PC-9 (cell line): ENCODE data around the gene NHS. TPM values are rescaled to one million over a fixed set of nuclear protein-coding genes. Genes with fewer than 3 reads are reported as not detected.
"Not testable (repeated sequence)": the region's sequence is repeated elsewhere in the genome, so short reads cannot be mapped to it uniquely, and the experiment has no call there.

ENCODE experiments used
- BruUV-seq: library from RNA; stranded (reverse); fragments of 400-500 nt; replicated peaks from 2 replicates; lab custom pipeline; 2021; lab: Mats Ljungman, UMichigan
- CTCF ChIA-PET: fragments of 300-600 bp; sonication (Branson Sonifier 250); formaldehyde crosslinking; loops from one replicate; lab custom pipeline; 2022; ENCODE audit warnings: antibody characterized with exemption; lab: Charles Lee
- POLR2A ChIA-PET: fragments of 300-600 bp; sonication (Branson Sonifier 250); formaldehyde crosslinking; loops from one replicate; lab custom pipeline; 2022; ENCODE audit warnings: antibody characterized with exemption; ENCODE audit not compliant: unreplicated experiment; lab: Charles Lee
- DNase-seq, 2 experiments: peaks; one replicate each; pipeline versions ENCODE4 v3.0.0 to v3.0.0-alpha.2; 2015 to 2022; ENCODE audit warnings: mixed read lengths in 1 of 2
- H2AFZ ChIP-seq: fragments of 200-600 bp; sonication (generic); 2 replicates; pipeline ENCODE4 v1.8.1; 2017; ENCODE audit warnings: antibody characterized with exemption
- H3F3A ChIP-seq: fragments of 200-600 bp; sonication (generic); 2 replicates; pipeline ENCODE4 v1.8.1; 2017; ENCODE audit warnings: antibody characterized with exemption, mild to moderate bottlenecking, low read depth; ENCODE audit not compliant: insufficient read depth
- H3K27ac ChIP-seq: fragments of 200-600 bp; sonication (generic); 2 replicates; pipeline ENCODE4 v1.6.1; 2016; ENCODE audit warnings: mixed run types
- H3K27me3 ChIP-seq: fragments of 200-600 bp; sonication (generic); 2 replicates; pipeline ENCODE4 v1.6.1; 2016; ENCODE audit warnings: low read depth, mixed run types; ENCODE audit not compliant: insufficient read depth
- H3K36me3 ChIP-seq: fragments of 200-600 bp; sonication (generic); 2 replicates; pipeline ENCODE4 v1.6.1; 2016; ENCODE audit warnings: low read depth, mixed run types
- H3K4me1 ChIP-seq: fragments of 200-600 bp; sonication (generic); replicated peaks from 2 replicates; pipeline ENCODE4 v1.6.1; 2016; ENCODE audit warnings: mixed run types; ENCODE audit not compliant: insufficient read depth
- H3K4me2 ChIP-seq: fragments of 200-600 bp; sonication (generic); 2 replicates; pipeline ENCODE4 v1.6.1; 2017; ENCODE audit warnings: mixed run types
- H3K4me3 ChIP-seq: fragments of 200-600 bp; sonication (generic); 2 replicates; pipeline ENCODE4 v1.6.1; 2016; ENCODE audit warnings: mixed run types
- H3K79me2 ChIP-seq: fragments of 200-600 bp; sonication (generic); 2 replicates; pipeline ENCODE4 v1.6.1; 2017; ENCODE audit warnings: low read depth, mixed run types
- H3K9me2 ChIP-seq: fragments of 200-600 bp; sonication (generic); 2 replicates; pipeline ENCODE4 v1.8.1; 2017; ENCODE audit warnings: mild to moderate bottlenecking; ENCODE audit not compliant: insufficient read depth
- H3K9me3 ChIP-seq: fragments of 200-600 bp; sonication (generic); 2 replicates; pipeline ENCODE4 v1.8.1; 2016; ENCODE audit warnings: low read depth; ENCODE audit not compliant: insufficient read depth
- H4K20me1 ChIP-seq: fragments of 200-600 bp; sonication (generic); 2 replicates; pipeline ENCODE4 v1.8.1; 2017; ENCODE audit not compliant: insufficient read depth
- CTCF ChIP-seq: fragments of 200-600 bp; sonication (generic); conservative IDR thresholded peaks from 2 replicates; pipeline ENCODE4 v1.6.1; 2017; ENCODE audit warnings: mixed run types, antibody characterized with exemption, mild to moderate bottlenecking, moderate library complexity
- EZH2 ChIP-seq: fragments of 200-600 bp; sonication (generic); IDR thresholded peaks from 2 replicates; pipeline ENCODE4 v1.8.0; 2017; ENCODE audit warnings: antibody characterized with exemption, low read depth
- intact Hi-C: fragments of 100-400 bp; cut with micrococcal nuclease; formaldehyde crosslinking; loops from one replicate; pipeline ENCODE4 v1.10.0; 2022; ENCODE audit not compliant: unreplicated experiment
- total RNA-seq: library from RNA; stranded (reverse); gene quantifications from 2 replicates; pipeline ENCODE4 v1.2.3, GENCODE V29; 2021

The NHS gene
- total RNA-seq, 1 experiment from 2014 or later, result 6.7 TPM

- Histone ChIP-seq H3K27ac (no peak overlapping the region), H3K9me2 (no peaks in the 10 kb centered on the region), H4K20me1 (no peaks in the 10 kb centered on the region), H3K27me3 (no peaks in the 10 kb centered on the region), H3K79me2 (peaks cover 6% of the 10 kb centered on the region), H3K4me3 (no peak overlapping the region), H3K9me3 (no peaks in the 10 kb centered on the region), H3F3A (no peaks in the 10 kb centered on the region), H2AFZ (no peak overlapping the region), H3K4me2 (no peak overlapping the region), H3K4me1 (peaks cover 15% of the 10 kb centered on the region), H3K36me3 (no peaks in the 10 kb centered on the region)
- intact Hi-C loops, result loop anchor here (10.0 kb wide), 1 partner anchor 192 kb away; the partner anchor contains the start of gene NHS
- ChIA-PET CTCF (interaction anchor here (0.5 kb wide), 1 partner anchor 41 kb away, joined by 15 read pairs; no protein-coding TSS in a partner anchor), POLR2A (no interaction called here)
- no peak for DNase-seq
- no TSS peak for BruUV-seq
- TF ChIP-seq EZH2 (no peak), CTCF (no peak)
Measured at GRCh38 chrX:17566740-17567139, 191.7 kb downstream of the NHS start.

- no peaks in the 10 kb centered on the region for H4K20me1 ChIP-seq
- H3K9me2 ChIP-seq, result no peaks in the 10 kb centered on the region
- CTCF ChIA-PET, result interaction anchor here (0.5 kb wide), 1 partner anchor 41 kb away, joined by 15 read pairs; no protein-coding TSS in a partner anchor
- H3K9me3 ChIP-seq, result no peaks in the 10 kb centered on the region
- no TSS peak for BruUV-seq
- H3K4me2 ChIP-seq, result no peak overlapping the region
- TF ChIP-seq EZH2 (no peak), CTCF (no peak)
- no peak overlapping the region for H3K4me3 ChIP-seq
- no peaks in the 10 kb centered on the region for H3K36me3 ChIP-seq
- POLR2A ChIA-PET, result no interaction called here
- intact Hi-C loops, result loop anchor here (10.0 kb wide), 1 partner anchor 192 kb away; the partner anchor contains the start of gene NHS
- peaks cover 11% of the 10 kb centered on the region for H3K4me1 ChIP-seq
- no peak overlapping the region for H2AFZ ChIP-seq
- DNase-seq, result no peak
- H3K27me3 ChIP-seq, result no peaks in the 10 kb centered on the region
- peaks cover 2% of the 10 kb centered on the region for H3K79me2 ChIP-seq
- no peaks in the 10 kb centered on the region for H3F3A ChIP-seq
- H3K27ac ChIP-seq, result no peak overlapping the region
Measured at GRCh38 chrX:17567187-17567586, 192.2 kb downstream of the NHS start.

GRCh38 chrX:17567821-17568220, 192.8 kb downstream of the NHS start:
- no peak for TF ChIP-seq EZH2
- TF ChIP-seq CTCF, result no peak
- ChIA-PET CTCF (no interaction called here), POLR2A (no interaction called here)
- no peak for DNase-seq
- no TSS peak for BruUV-seq
- H4K20me1 ChIP-seq, result no peaks in the 10 kb centered on the region
- no peaks in the 10 kb centered on the region; the same call in 1 of the 2 replicates for H3K79me2 ChIP-seq
- no peaks in the 10 kb centered on the region for H3K36me3 ChIP-seq
- no peak overlapping the region for H2AFZ ChIP-seq
- no peak overlapping the region for H3K4me2 ChIP-seq
- no peak overlapping the region for H3K4me3 ChIP-seq
- H3K27me3 ChIP-seq, result no peaks in the 10 kb centered on the region
- H3K4me1 ChIP-seq, result peaks cover 5% of the 10 kb centered on the region
- no peaks in the 10 kb centered on the region for H3K9me2 ChIP-seq
- no peaks in the 10 kb centered on the region for H3F3A ChIP-seq
- H3K9me3 ChIP-seq, result no peaks in the 10 kb centered on the region
- intact Hi-C loops, result loop anchor here (10.0 kb wide), 1 partner anchor 193 kb away; the partner anchor contains the start of gene NHS
- no peak overlapping the region for H3K27ac ChIP-seq

- H3K4me3 ChIP-seq, H3F3A ChIP-seq, H3K36me3 ChIP-seq, POLR2A ChIA-PET, H3K79me2 ChIP-seq, H3K27me3 ChIP-seq, H3K9me2 ChIP-seq, CTCF ChIA-PET, H2AFZ ChIP-seq, H3K4me2 ChIP-seq, H4K20me1 ChIP-seq, BruUV-seq, H3K27ac ChIP-seq, H3K9me3 ChIP-seq, DNase-seq, H3K4me1 ChIP-seq: not testable (repeated sequence)
- intact Hi-C loops, result loop anchor here (10.0 kb wide), 1 partner anchor 194 kb away; the partner anchor contains the start of gene NHS
Measured at GRCh38 chrX:17568804-17569203, 193.8 kb downstream of the NHS start.
